HG03175 (cell line): ENCODE measurements around the gene SORCS1.

Experiments
- ATAC-seq: cut with Tn5 transposase; IDR thresholded peaks from one replicate; pipeline ENCODE4 v1.9.1; 2021; ENCODE audit warnings: mild to moderate bottlenecking, moderate library complexity; ENCODE audit not compliant: unreplicated experiment

The SORCS1 gene

GRCh38 chr10:106830006-106830405 lies 334.5 kb downstream of the SORCS1 start:
- no peak for ATAC-seq

- ATAC-seq, result no peak
Measured at GRCh38 chr10:106826716-106827115, 337.8 kb downstream of the SORCS1 start.

- ATAC-seq, result no peak
Measured at GRCh38 chr10:106825576-106826364, 338.7 kb downstream of the SORCS1 start.

GRCh38 chr10:106820579-106820978 lies 343.9 kb downstream of the SORCS1 start:
- no peak for ATAC-seq

GRCh38 chr10:106819490-106819889 lies 345.0 kb downstream of the SORCS1 start:
- no peak for ATAC-seq

- no peak for ATAC-seq
Measured at GRCh38 chr10:106816318-106817085, 348.0 kb downstream of the SORCS1 start.

GRCh38 chr10:106815427-106816043 lies 349.0 kb downstream of the SORCS1 start:
- peak; percentile 78 for ATAC-seq

GRCh38 chr10:106804992-106805582 lies 359.4 kb downstream of the SORCS1 start:
- no peak for ATAC-seq

- no peak for ATAC-seq
Measured at GRCh38 chr10:106802949-106803348, 361.6 kb downstream of the SORCS1 start.

GRCh38 chr10:106799776-106800175 lies 364.7 kb downstream of the SORCS1 start:
- ATAC-seq, result no peak

- ATAC-seq, result peak; percentile 93
Measured at GRCh38 chr10:106795619-106796018, 368.9 kb downstream of the SORCS1 start.

- ATAC-seq, result no peak
Measured at GRCh38 chr10:106793617-106794016, 370.9 kb downstream of the SORCS1 start.

GRCh38 chr10:106789623-106790022 lies 374.9 kb downstream of the SORCS1 start:
- no peak for ATAC-seq

- no peak for ATAC-seq
Measured at GRCh38 chr10:106788982-106789381, 375.5 kb downstream of the SORCS1 start.

GRCh38 chr10:106785528-106785927 lies 379.0 kb downstream of the SORCS1 start:
- ATAC-seq, result no peak

- ATAC-seq, result no peak
Measured at GRCh38 chr10:106780632-106781031, 383.9 kb downstream of the SORCS1 start.

GRCh38 chr10:106777841-106778240 lies 386.7 kb downstream of the SORCS1 start:
- no peak for ATAC-seq

- no peak for ATAC-seq
Measured at GRCh38 chr10:106775127-106775526, 389.4 kb downstream of the SORCS1 start.

GRCh38 chr10:106772957-106773356 lies 391.5 kb downstream of the SORCS1 start:
- no peak for ATAC-seq

- ATAC-seq, result no peak
Measured at GRCh38 chr10:106771154-106771553, 393.4 kb downstream of the SORCS1 start.

GRCh38 chr10:106768204-106768603 lies 396.3 kb downstream of the SORCS1 start:
- ATAC-seq, result no peak
